HL-60/S4 treated with phorbol 12-myristate 13-acetate at 8.2 ng/mL for 4 days and 3 days (cell line): ENCODE data around the gene PRM2.

Experiments
- in situ Hi-C: fragments of 300-500 bp; cut with MboI; formaldehyde crosslinking; loops from 2 replicates; pipeline ENCODE4 v1.15.0; 2022; ENCODE audit warnings: low sequenced_read_pairs

PRM2 gene

GRCh38 chr16:11251525-11252481, 24.5 kb downstream of the PRM2 start:
- in situ Hi-C loops, result loop anchor here (25.0 kb wide), 1 partner anchor 290 kb away; no protein-coding TSS in a partner anchor

GRCh38 chr16:11250786-11251524, 25.3 kb downstream of the PRM2 start:
- in situ Hi-C loops, result loop anchor here (25.0 kb wide), 1 partner anchor 289 kb away; no protein-coding TSS in a partner anchor

- in situ Hi-C loops, result loop anchor here (25.0 kb wide), 1 partner anchor 288 kb away; no protein-coding TSS in a partner anchor
These were observed 26.0 kb downstream of the PRM2 start for GRCh38 chr16:11250091-11250785.

- in situ Hi-C loops, result loop anchor here (25.0 kb wide), 1 partner anchor 287 kb away; no protein-coding TSS in a partner anchor
These were observed 26.8 kb downstream of the PRM2 start for GRCh38 chr16:11249233-11250061.

GRCh38 chr16:11248133-11248532, 28.1 kb downstream of the PRM2 start:
- in situ Hi-C loops, result no loop called here

GRCh38 chr16:11245988-11246387, 30.3 kb downstream of the PRM2 start:
- in situ Hi-C loops, result no loop called here

- in situ Hi-C loops, result no loop called here
These were observed 31.0 kb downstream of the PRM2 start for GRCh38 chr16:11245222-11245737.

GRCh38 chr16:11242658-11243057, 33.6 kb downstream of the PRM2 start:
- in situ Hi-C loops, result no loop called here

- in situ Hi-C loops, result no loop called here
These were observed 34.6 kb downstream of the PRM2 start for GRCh38 chr16:11241480-11242204.

- in situ Hi-C loops, result no loop called here
These were observed 35.4 kb downstream of the PRM2 start for GRCh38 chr16:11240636-11241473.

GRCh38 chr16:11239644-11240632, 36.3 kb downstream of the PRM2 start:
- in situ Hi-C loops, result no loop called here

- in situ Hi-C loops, result no loop called here
These were observed 37.7 kb downstream of the PRM2 start for GRCh38 chr16:11238272-11239202.

- in situ Hi-C loops, result no loop called here
These were observed 39.6 kb downstream of the PRM2 start for GRCh38 chr16:11236461-11237254.

GRCh38 chr16:11235703-11235991, 40.6 kb downstream of the PRM2 start:
- in situ Hi-C loops, result no loop called here

- in situ Hi-C loops, result no loop called here
These were observed 41.2 kb downstream of the PRM2 start for GRCh38 chr16:11234884-11235702.
